ENCODE results near the gene RNF207. TPM values are rescaled to one million over a fixed set of nuclear protein-coding genes. Genes with fewer than 3 reads are reported as not detected.

RNF207 gene
- total RNA-seq, 1 experiment from 2014 or later: 2.9 TPM

GRCh38 chr1:6185635-6186382 lies 20.1 kb upstream of the RNF207 start:
- in situ Hi-C loops (cut with HindIII; ENCODE audit: low pct_unique_long_range_greater_than_20kb, low sequenced_read_pairs): no loop called here
- peak; percentile 60 for DNase-seq (ENCODE audit: low read depth, low spot score)

DNA sequence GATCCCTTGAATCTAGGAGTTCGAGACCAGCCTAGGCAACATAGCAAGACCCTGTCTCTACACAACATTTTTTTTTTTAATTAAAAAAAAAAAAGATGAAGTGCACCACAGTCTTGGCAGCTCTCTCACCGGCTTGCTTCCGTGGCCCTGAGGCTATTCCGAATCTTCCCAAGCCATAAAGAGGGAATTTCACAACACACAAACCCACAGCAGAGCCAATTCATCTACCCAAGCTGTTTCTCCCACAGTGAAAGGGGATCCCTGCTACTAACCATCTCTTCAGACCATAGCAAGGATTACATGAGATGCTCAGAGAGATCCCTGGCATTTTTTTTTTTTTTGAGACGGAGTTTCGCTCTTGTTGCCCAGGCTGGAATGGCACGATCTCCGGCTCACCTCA lies 17.5 kb upstream of the RNF207 start:
- in situ Hi-C loops (cut with HindIII; ENCODE audit: low pct_unique_long_range_greater_than_20kb, low sequenced_read_pairs): no loop called here
- DNase-seq (ENCODE audit: low read depth, low spot score): peak; percentile 50

GRCh38 chr1:6191968-6192367 lies 14.0 kb upstream of the RNF207 start:
- in situ Hi-C loops (cut with HindIII; ENCODE audit: low pct_unique_long_range_greater_than_20kb, low sequenced_read_pairs): no loop called here
- no peak for DNase-seq (ENCODE audit: low read depth, low spot score)

- no peak for DNase-seq (ENCODE audit: low read depth, low spot score)
- in situ Hi-C loops (cut with HindIII; ENCODE audit: low pct_unique_long_range_greater_than_20kb, low sequenced_read_pairs): no loop called here
Measured at GRCh38 chr1:6197746-6198427, 8.0 kb upstream of the RNF207 start.

DNA sequence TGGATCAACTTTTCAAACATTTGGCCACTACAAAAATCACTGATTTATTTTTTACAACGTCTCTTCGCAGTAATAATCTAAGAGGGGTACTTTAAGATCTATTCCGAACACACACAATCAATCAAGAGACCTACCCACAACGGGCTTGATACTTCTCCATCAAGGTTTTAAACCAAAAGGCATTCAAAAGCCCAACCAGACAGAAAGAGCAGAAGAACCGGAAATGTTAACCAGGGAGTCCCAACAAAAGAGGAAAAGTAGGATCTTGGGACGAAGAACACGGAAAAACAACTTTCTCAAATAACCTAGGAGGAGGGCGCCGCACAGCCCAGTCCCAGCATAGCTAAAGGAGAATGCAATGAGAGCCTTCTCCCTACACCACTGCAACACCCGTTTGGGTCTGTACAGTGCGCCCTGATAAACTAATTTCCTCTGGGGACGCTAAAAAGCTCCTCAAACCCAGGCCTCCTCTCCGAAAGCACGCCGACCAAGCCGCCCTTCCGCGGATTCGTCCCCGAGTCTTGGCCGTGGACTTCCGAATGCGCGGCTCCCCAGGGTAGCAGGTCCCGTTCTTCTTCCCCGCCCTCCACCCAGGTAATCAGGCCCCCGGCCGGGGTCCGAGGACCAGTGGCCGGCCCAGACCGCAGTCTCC lies 7.1 kb upstream of the RNF207 start:
- in situ Hi-C loops (cut with HindIII; ENCODE audit: low pct_unique_long_range_greater_than_20kb, low sequenced_read_pairs): no loop called here
- no peak for DNase-seq (ENCODE audit: low read depth, low spot score)

DNA sequence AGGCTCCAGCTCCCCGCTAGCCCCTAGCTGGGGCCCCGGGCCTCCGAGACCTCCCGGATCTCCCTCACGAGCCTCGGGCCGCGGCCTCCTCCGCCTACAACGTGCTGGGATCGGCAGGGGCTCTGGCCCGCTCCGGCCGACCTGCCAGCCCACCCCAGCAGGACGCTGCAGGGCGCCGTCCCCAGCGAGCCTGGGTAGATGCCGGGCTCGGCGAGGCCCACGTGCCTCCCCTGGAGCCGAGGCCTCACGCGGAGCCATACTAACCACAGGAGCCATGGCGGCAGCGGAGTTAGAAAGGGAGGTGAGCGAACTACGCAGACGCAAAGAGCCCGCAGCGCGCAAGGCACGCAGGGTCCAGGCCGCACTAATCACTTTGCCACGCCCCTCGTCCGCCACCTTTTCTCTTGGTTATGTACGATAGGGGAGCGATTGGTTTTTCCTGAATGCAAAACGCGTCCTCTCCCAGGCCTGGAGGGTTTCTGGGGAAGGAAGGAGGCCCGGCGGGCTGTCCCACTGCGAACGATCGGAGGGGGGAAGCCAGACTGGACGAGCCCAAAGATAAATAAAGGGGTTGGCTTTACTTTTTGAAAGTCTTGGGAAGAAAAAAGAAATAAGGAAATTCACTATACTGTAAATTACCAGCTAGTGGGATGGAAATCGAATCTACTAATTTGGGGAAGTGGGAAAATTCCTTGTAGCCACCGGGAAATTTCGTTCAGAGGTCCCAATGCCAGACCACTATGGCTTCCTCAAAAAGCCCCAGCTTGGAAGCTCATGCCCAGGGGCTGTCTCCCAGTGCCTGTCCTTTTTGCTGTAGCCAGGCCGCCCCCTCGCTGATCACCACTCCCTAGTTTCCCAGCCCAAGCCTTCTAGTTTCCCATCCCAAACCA lies 6.4 kb upstream of the RNF207 start, which contains the start of gene RPL22:
Gene RPL22, minus strand, starts transcription at position 298 of the 890 bp plus-strand sequence. Its CDS starts 22 bp downstream, at position 276.
- DNase-seq (ENCODE audit: low read depth, low spot score): peak; percentile 99
- in situ Hi-C loops (cut with HindIII; ENCODE audit: low pct_unique_long_range_greater_than_20kb, low sequenced_read_pairs): no loop called here

GRCh38 chr1:6200188-6200809 lies 5.6 kb upstream of the RNF207 start:
- no peak for DNase-seq (ENCODE audit: low read depth, low spot score)
- in situ Hi-C loops (cut with HindIII; ENCODE audit: low pct_unique_long_range_greater_than_20kb, low sequenced_read_pairs): no loop called here

DNA sequence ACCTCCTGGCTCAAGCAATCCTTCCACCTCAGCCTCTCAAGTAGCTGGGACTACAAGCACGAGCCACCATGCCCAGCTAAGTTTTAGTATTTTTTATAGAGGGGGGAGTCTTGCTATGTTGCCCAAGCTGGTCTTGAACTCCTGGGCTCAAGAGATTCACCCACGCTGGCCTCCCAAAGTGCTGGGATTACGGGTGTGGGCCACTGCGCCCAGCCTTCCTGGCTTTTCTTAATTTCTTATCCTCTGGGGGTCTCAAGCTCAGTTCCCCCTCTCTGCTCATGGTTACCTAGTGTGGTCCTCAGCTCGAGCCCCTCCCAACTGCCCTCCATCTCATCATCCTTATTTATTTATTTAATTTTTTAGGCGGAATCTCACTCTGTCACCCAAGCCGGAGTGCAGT lies 3.7 kb upstream of the RNF207 start:
- DNase-seq (ENCODE audit: low read depth, low spot score): no peak
- in situ Hi-C loops (cut with HindIII; ENCODE audit: low pct_unique_long_range_greater_than_20kb, low sequenced_read_pairs): no loop called here

DNA sequence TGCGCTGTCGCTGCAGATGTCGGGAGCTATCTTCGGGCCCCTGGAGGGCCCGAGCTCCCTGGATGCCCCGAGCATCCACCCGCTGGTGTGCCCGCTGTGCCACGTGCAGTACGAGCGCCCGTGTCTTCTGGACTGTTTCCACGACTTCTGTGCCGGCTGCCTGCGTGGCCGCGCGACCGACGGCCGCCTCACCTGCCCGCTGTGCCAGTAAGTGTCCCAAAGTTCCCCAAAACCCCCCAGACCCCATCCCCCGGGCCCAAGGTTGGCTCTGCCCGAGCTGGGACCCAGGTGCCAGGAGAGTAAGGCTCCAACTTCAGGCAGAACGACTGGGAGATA lies 569 bp downstream of the RNF207 start:
- no peak for DNase-seq (ENCODE audit: low read depth, low spot score)
- in situ Hi-C loops (cut with HindIII; ENCODE audit: low pct_unique_long_range_greater_than_20kb, low sequenced_read_pairs): no loop called here

- no peak for DNase-seq (ENCODE audit: low read depth, low spot score)
- in situ Hi-C loops (cut with HindIII; ENCODE audit: low pct_unique_long_range_greater_than_20kb, low sequenced_read_pairs): no loop called here
Measured at GRCh38 chr1:6207075-6207885, 1.4 kb downstream of the RNF207 start.

GRCh38 chr1:6207921-6208320 lies 2.0 kb downstream of the RNF207 start:
- no peak for DNase-seq (ENCODE audit: low read depth, low spot score)
- in situ Hi-C loops (cut with HindIII; ENCODE audit: low pct_unique_long_range_greater_than_20kb, low sequenced_read_pairs): no loop called here

GRCh38 chr1:6208723-6209660 lies 3.1 kb downstream of the RNF207 start:
- in situ Hi-C loops (cut with HindIII; ENCODE audit: low pct_unique_long_range_greater_than_20kb, low sequenced_read_pairs): no loop called here
- DNase-seq (ENCODE audit: low read depth, low spot score): peak; percentile 48

DNA sequence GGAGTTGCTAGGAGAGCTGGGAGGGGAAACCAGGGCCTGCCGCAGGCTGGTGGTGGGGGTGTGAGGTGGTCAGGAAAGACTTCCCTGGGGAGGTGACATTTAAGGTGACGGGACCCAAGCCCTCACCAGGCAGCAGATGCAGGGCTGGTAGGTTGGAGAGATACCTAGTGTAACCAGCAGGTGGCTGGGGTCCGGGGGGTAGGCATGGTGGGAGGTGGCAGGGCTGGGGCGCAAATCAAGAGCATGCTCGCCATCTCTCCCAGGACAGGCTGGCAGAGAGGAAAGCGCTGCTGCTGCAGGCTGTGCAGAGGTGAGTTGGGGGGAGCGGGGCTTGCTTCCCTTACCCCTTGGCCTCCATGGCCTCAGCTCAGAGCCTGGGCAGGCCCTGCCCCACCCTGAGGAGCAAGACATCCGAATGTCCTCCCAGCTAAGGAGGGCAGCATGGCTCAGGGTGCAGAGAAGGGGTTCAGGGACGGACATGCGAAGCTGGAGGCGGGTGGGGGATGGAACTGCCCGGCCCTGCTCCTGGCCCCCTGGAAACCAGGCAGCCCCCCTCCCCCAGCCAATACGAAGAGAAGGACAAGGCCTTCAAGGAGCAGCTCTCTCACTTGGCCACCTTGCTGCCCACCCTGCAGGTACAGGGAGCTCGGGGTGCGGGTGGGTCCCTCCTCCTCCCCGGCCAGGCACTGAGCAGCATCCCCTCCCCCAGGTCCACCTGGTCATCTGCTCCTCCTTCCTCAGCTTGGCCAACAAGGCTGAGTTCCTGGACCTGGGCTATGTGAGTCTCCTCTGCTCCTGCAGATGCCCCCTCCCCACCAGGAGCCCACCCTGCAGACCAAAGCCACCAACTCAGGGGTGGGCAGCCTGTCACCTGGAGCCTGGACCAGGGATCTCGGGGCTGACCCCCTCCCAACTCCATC lies 4.0 kb downstream of the RNF207 start:
- peak; percentile 26 for DNase-seq (ENCODE audit: low read depth, low spot score)
- in situ Hi-C loops (cut with HindIII; ENCODE audit: low pct_unique_long_range_greater_than_20kb, low sequenced_read_pairs): no loop called here

DNA sequence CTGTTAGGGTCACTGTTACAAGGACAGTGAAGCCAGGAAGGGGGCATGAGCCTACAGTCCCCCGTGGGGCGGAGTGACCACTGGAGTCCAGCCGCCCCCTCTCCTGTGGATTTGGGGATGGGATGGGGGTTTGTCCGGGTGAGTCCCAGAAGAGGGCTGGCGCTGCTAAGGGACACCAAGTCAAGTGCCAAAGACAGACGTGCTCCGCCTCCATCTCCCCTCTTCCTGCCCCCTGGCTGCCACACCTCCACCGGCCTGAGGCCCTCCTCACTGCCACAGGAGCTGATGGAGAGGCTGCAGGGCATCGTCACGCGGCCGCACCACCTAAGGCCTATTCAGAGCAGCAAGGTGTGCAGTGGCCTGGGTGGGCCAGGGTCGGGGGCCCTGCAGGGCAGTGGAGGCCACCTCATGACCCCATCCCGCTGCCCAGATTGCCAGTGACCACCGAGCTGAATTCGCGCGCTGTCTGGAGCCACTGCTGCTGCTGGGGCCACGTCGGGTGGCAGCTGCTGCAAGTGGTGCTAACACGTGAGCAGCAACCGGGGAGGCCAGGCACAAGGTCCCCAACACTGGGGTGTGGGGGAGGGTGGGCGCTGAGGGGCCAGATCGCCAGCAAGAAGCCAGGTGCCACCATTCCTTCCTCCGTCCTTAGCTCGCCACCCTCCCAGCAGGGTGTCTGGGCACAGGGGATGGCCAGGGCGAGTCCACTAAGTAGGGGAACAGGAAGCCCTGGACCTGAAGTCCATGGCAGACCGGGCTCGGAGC lies 4.9 kb downstream of the RNF207 start:
- in situ Hi-C loops (cut with HindIII; ENCODE audit: low pct_unique_long_range_greater_than_20kb, low sequenced_read_pairs): no loop called here

More for the DNA sequence above, 4.9 kb downstream of the RNF207 start:
- DNase-seq (ENCODE audit: low read depth, low spot score): no peak
